ENCODE results near the gene BRAT1.

The BRAT1 gene

DNA sequence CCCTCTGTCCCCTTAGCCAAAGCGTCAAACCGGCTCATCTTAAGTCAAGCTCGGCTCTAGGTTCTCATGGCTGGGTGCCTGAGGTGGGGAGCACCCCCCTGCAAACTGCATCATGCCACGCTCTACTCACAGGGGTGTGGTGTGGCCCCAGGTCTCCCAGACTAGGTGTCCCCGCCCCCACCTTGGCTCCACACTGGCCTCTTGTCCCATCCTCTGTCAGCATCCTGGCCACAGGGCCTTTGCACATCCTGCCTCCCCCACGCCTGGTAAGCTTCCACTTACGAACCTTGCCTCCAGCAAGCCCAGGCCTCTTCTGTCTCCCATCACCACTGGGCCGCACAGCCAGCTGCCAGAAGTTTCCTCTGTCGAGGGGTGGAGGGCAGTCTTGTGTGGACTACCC is 58.9 kb downstream of the BRAT1 start:
- no peak overlapping the region for H3K4me3 ChIP-seq (ENCODE audit: low read depth, low read length)
- H3K36me3 ChIP-seq (replicated peaks): no peaks in the 10 kb centered on the region
- TF ChIP-seq, protein P1, sequence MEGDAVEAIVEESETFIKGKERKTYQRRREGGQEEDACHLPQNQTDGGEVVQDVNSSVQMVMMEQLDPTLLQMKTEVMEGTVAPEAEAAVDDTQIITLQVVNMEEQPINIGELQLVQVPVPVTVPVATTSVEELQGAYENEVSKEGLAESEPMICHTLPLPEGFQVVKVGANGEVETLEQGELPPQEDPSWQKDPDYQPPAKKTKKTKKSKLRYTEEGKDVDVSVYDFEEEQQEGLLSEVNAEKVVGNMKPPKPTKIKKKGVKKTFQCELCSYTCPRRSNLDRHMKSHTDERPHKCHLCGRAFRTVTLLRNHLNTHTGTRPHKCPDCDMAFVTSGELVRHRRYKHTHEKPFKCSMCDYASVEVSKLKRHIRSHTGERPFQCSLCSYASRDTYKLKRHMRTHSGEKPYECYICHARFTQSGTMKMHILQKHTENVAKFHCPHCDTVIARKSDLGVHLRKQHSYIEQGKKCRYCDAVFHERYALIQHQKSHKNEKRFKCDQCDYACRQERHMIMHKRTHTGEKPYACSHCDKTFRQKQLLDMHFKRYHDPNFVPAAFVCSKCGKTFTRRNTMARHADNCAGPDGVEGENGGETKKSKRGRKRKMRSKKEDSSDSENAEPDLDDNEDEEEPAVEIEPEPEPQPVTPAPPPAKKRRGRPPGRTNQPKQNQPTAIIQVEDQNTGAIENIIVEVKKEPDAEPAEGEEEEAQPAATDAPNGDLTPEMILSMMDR (IDR thresholded peaks at IDR 0.05; ENCODE audit: low read depth, low read length, missing control alignments): no peak
- DNase-seq: no peak
- H3K27me3 ChIP-seq (replicated peaks): no peaks in the 10 kb centered on the region
- H3K27ac ChIP-seq: no peak overlapping the region
- in situ Hi-C loops (cut with HindIII; ENCODE audit: low pct_ligation_motif_present, low sequenced_read_pairs): no loop called here

DNA sequence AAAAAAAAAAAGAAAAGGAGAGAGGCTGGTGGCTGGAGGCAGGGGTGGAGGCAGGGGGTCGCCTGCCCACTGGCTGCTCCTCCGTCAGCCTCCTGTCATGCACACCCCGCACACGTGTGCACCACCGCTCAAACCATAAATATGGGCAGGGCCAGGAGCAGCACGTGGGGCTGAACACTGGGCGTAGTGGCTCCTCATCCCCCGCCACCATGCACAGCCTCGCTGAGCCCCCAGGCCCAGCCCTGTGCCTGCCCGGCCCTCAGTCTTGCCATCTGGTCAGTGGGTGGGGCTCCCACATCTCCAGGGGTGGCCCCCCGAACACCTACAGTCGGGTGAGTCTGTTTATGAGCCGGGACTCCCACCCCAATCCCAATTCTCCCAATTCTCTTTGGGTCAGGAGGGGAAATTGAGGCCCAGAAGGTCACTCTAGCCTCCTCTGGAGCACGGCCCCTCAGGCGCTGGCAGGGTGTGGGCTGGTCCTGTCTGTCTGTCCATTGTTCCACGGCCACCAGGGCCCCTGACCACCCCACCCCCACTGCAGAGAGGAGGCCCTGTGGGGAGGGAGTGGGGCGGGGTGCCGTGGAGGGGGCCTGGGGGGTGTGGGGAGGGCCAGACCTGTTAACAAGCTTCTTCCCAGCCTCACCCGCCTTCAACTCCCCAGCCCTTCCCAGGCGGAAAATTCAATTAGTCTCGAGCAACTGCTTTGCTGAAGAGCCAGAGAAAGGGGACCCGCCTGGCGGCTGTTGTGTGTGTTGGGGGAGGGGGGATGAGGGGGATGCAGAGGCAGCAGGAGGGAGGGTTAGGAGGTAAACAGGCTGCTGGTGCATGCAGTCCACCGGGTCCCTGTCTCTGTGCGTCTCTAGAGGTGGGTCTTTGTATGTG is 59.7 kb downstream of the BRAT1 start:
- H3K4me3 ChIP-seq (ENCODE audit: low read depth, low read length): no peak overlapping the region
- H3K27ac ChIP-seq: no peak overlapping the region
- no peak for DNase-seq
- in situ Hi-C loops (cut with HindIII; ENCODE audit: low pct_ligation_motif_present, low sequenced_read_pairs): no loop called here
- no peaks in the 10 kb centered on the region for H3K27me3 ChIP-seq (replicated peaks)
- TF ChIP-seq, protein P1 (IDR thresholded peaks at IDR 0.05; ENCODE audit: low read depth, low read length, missing control alignments): no peak
- no peaks in the 10 kb centered on the region for H3K36me3 ChIP-seq (replicated peaks)

DNA sequence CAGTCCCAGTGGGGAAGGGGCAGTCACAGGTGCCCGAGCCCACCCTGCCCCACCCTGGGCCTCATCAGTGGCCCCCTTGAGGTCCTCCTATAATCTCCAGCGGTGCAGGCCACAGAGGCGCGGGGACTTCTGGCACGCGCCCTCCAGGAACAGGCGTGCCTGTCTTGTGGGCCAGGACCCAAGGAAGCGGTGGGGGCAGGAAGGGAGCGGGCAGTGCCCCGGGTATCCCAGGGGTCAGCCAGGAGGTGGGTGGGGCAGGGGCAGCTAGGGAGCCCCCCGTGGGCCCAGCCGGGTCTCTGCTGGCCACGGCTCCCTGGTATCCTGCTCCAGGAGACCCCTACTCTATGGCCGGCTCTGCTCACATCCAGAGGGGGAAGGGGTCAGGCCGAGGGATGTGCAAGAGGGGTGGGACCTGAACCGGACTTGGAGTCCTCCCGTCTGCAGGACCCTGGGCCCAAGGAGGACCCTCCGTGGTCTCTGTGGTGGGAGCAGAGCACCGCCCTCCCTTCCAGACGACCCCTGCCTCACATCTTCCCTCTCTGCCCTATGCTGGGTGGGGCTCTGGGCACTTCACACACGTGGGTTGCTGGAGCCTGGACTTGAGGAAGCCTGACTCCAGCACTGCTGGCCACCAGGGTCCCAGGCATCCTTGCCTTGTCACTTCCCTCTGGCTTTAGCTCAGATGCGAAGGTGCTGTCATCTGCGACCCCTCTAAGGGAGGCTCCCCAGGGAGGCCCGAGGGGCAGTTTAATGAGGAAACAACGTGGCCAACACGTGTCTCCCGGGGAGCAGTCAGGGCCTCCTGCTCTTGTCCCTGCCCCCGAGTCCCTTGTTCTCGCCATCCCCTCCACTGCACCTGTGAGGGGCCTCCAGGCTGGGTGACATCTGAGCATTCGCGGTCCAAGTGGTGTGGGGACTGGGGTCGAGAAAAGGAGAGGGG is 60.9 kb downstream of the BRAT1 start:
- H3K4me3 ChIP-seq (ENCODE audit: low read depth, low read length): no peak overlapping the region
- TF ChIP-seq, protein P1 (IDR thresholded peaks at IDR 0.05; ENCODE audit: low read depth, low read length, missing control alignments): no peak
- DNase-seq: no peak
- no peak overlapping the region for H3K27ac ChIP-seq
- in situ Hi-C loops (cut with HindIII; ENCODE audit: low pct_ligation_motif_present, low sequenced_read_pairs): no loop called here
- H3K27me3 ChIP-seq (replicated peaks): no peaks in the 10 kb centered on the region
- H3K36me3 ChIP-seq (replicated peaks): no peaks in the 10 kb centered on the region

DNA sequence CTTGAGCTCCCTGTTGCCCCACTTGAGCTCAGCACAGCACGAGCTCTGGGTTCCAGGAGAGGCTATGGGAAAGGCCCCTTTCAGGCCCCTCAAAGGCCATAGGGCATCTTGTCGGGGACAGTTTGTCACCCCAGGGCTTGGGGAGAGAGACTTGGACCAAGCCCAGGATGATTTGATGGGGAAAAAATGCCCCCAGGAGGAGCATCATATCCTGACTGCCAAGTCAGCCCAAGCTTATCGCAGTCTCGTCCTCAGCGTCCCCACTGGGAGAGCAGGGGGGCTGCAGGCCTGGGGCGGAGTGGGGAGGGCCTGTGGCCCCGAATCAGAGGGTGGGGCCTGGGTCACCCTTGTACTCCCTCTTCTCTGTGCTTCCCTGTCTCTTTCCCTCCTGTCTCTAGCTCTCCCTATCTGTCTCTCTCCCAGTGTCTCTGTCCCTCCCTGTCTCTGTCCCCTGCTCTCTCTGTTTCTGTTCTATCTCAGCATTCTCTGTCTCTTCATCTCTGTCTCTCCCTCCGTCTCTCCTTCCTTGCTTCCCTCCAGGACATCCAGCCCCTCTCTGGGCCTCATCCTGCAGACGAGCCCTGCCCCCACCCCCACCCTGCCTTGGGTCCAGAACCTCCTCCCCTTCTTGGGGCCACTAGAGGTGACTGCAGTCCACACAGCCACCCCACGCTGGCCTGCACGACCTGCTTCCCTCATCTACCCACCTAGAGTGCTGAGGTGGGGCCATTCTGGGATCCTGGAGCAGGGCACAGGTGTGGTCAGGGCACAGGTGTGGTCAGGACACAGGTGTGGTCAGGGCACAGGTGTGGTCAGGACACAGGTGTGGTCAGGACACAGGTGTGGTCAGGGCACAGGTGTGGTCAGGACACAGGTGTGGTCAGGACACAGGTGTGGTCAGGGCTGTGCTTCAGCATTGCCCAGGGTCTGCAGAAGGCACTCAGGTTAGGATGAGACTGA is 61.8 kb downstream of the BRAT1 start:
- Histone ChIP-seq H3K27me3 (replicated peaks) (no peaks in the 10 kb centered on the region), H3K27ac (no peak overlapping the region), H3K4me3 (ENCODE audit: low read depth, low read length) (no peak overlapping the region), H3K36me3 (replicated peaks) (no peaks in the 10 kb centered on the region)
- TF ChIP-seq, protein P1 (IDR thresholded peaks at IDR 0.05; ENCODE audit: low read depth, low read length, missing control alignments): no peak
- DNase-seq: peak; percentile 12
- in situ Hi-C loops (cut with HindIII; ENCODE audit: low pct_ligation_motif_present, low sequenced_read_pairs): no loop called here

DNA sequence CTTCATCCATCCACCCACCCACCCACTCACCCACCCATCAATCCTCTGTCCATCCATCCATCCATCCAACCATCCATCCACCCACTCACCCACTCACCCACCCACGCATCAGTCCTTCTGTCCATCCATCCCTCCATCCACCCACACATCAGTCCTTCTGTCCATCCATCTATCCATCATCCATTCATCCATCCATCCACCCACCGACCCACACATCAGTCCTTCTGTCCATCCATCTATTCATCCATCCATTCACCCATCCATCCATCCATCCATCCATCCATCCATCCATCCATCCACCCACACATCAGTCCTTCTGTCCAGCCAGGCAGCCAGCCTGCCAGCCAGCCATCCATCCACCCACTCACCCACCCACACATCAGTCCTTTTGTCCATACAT is 63.3 kb downstream of the BRAT1 start:
- in situ Hi-C loops (cut with HindIII; ENCODE audit: low pct_ligation_motif_present, low sequenced_read_pairs): no loop called here
- Histone ChIP-seq H3K4me3 (ENCODE audit: low read depth, low read length) (no peak overlapping the region), H3K27ac (no peak overlapping the region), H3K36me3 (replicated peaks) (no peaks in the 10 kb centered on the region), H3K27me3 (replicated peaks) (no peaks in the 10 kb centered on the region)
- DNase-seq: no peak
- TF ChIP-seq, protein P1 (IDR thresholded peaks at IDR 0.05; ENCODE audit: low read depth, low read length, missing control alignments): no peak

Data from brain microvascular endothelial cell (primary cell).